ENCODE results near the gene PPP1R13B. TPM values are rescaled to one million over a fixed set of nuclear protein-coding genes. Genes with fewer than 3 reads are reported as not detected.

PPP1R13B gene
- total RNA-seq, 1 donor from 2014 or later: 32.7 TPM

- Histone ChIP-seq H3K9me3 (no peaks in the 10 kb centered on the region), H3K4me3 (no peak overlapping the region), H3K27me3 (no peaks in the 10 kb centered on the region), H3K36me3 (peaks cover 50 to 78% of the 10 kb centered on the region in 2 donors), H3K27ac (no peak overlapping the region), H3K4me1 (peaks cover 12 to 16% of the 10 kb centered on the region in 2 donors)
- TF ChIP-seq, protein P1, sequence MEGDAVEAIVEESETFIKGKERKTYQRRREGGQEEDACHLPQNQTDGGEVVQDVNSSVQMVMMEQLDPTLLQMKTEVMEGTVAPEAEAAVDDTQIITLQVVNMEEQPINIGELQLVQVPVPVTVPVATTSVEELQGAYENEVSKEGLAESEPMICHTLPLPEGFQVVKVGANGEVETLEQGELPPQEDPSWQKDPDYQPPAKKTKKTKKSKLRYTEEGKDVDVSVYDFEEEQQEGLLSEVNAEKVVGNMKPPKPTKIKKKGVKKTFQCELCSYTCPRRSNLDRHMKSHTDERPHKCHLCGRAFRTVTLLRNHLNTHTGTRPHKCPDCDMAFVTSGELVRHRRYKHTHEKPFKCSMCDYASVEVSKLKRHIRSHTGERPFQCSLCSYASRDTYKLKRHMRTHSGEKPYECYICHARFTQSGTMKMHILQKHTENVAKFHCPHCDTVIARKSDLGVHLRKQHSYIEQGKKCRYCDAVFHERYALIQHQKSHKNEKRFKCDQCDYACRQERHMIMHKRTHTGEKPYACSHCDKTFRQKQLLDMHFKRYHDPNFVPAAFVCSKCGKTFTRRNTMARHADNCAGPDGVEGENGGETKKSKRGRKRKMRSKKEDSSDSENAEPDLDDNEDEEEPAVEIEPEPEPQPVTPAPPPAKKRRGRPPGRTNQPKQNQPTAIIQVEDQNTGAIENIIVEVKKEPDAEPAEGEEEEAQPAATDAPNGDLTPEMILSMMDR (IDR thresholded peaks at IDR 0.05): no peak
- no peak for DNase-seq (ENCODE audit: low spot score in 2 of 2)
- intact Hi-C loops (cut with DNase I): no loop called here
These were observed 142.7 kb downstream of the PPP1R13B start for GRCh38 chr14:103704708-103705107.

DNA sequence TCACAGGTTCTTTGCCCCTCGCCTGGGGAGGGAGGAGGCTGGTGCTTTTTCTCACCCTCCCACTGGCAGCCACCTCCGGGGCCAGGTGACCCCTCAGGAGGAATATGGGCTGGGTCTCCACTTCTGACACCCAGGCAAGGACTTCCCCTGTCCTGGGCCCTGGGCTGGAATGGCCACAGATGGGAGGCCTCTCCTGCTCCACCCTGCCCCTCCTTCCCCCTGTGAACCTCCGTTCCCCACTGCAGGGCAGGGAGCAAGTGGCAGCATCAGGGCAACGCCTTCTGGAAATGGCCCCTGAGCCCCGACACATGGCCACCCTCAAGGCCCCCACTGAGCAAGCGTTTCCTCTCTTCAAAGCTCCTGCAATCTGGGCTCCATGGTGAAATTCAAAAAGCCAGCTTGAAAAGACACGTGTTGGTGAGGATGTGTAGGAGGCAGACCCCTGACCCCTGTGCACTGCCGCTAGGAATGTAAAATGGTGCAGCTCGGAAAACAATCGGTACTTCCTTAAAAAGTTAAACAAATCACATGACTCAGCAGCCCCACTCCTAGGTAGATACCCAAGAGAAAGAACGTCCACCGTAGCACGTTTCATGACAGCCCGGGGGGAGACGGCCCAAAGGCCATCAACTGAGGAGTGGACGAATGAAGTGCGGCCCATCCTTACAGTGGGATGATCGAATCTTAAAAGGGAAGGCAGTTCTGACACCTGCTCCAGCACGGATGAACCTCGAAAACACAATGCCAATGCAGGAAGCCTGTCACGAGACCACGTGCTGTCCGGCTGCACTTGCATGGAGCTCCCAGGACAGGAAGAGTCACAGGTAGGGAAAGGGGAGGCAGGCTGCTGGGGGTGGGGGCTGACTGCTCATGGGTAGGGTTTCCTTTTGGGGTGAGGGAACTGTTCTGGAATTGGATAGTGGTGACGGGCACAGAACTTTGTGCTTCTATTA, 143.7 kb downstream of the PPP1R13B start:
- TF ChIP-seq, protein P1 (IDR thresholded peaks at IDR 0.05): no peak
- peaks cover 12 to 17% of the 10 kb centered on the region in 2 donors for H3K4me1 ChIP-seq
- no peaks in the 10 kb centered on the region for H3K9me3 ChIP-seq
- no peak overlapping the region for H3K4me3 ChIP-seq
- intact Hi-C loops (cut with DNase I): no loop called here
- no peak for DNase-seq (ENCODE audit: low spot score in 2 of 2)
- H3K36me3 ChIP-seq: peaks cover 60 to 88% of the 10 kb centered on the region in 2 donors
- no peak overlapping the region for H3K27ac ChIP-seq
- no peaks in the 10 kb centered on the region for H3K27me3 ChIP-seq

DNA sequence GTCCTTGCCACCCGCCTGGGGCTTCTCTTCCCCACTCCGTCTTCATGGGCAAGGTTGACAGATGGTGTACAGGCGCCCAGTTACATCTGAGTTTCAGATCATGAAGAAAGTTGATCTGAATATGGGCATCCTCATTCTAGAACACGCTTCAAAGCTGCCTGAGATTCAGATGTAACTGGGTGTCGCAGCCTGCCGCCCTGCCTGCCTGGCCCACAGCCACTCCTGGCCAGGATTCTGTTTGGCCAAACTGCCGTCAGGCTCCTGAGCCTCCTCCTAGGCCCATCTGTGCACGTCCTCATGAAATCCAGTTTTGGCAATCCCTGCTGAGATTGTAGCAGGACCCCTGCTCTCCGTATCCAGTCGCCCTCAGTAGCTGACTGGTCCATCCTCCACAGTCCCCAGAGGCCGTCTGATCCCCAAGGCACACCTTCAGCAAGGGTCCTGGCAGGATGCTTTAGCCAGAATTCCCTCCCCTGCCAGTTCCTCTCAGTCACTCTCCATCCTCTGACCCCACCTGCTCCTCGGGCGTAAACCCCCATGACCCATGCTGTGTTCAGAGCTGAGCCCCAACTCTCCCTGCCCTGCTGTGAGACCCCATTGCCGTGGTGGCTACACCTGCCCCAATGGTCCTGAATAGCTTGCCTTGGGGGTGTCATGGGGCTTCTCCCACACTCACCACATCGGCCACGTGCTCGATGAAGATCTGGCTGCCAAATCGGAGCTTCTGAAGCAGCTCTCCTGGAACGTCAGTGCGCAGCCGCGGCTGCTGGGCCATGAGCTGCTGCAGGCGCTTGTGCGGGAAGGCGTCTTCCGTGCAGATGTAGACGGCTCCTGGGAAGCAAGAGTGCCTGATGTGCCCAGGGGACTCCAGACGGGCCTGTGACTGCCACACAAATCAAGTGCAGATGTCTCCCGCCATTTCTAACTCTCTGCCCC, 144.6 kb downstream of the PPP1R13B start:
- no peaks in the 10 kb centered on the region for H3K9me3 ChIP-seq
- H3K27me3 ChIP-seq: no peaks in the 10 kb centered on the region
- H3K27ac ChIP-seq: peak overlapping the region in 1 of 2 donors; percentile 18
- TF ChIP-seq, protein P1 (IDR thresholded peaks at IDR 0.05): no peak
- H3K36me3 ChIP-seq: peaks cover 62 to 97% of the 10 kb centered on the region in 2 donors
- DNase-seq (ENCODE audit: low spot score in 2 of 2): no peak
- intact Hi-C loops (cut with DNase I): no loop called here
- H3K4me3 ChIP-seq: no peak overlapping the region
- H3K4me1 ChIP-seq: peaks cover 3 to 17% of the 10 kb centered on the region in 2 donors

DNA sequence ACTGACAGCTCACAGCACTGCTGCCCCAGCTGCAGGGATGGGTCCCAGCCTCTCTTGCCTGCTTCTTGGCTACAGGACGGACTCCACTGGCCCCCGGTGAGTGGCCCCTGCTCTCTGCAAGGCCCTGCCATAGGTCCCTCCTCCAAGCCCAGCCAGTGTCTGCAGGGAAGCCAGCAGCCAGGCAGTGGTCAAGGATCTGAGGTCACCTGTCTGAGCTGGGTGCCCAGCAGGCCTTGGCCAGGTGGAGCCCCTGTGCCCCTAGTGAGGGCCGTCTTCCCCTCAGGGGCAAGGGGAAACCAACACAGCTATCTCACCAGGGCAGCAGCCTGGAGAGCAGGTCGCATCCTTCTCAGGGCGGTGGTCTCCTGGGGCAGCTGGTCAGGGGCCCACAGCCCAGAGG, 145.3 kb downstream of the PPP1R13B start:
- Histone ChIP-seq H3K27me3 (no peaks in the 10 kb centered on the region), H3K4me1 (peaks cover 4 to 23% of the 10 kb centered on the region in 2 donors), H3K27ac (peak overlapping the region in 1 of 2 donors; percentile 18), H3K36me3 (peaks cover 58 to 93% of the 10 kb centered on the region in 2 donors), H3K4me3 (no peak overlapping the region), H3K9me3 (no peaks in the 10 kb centered on the region)
- TF ChIP-seq, protein P1 (IDR thresholded peaks at IDR 0.05): no peak
- intact Hi-C loops (cut with DNase I): no loop called here
- DNase-seq (ENCODE audit: low spot score in 2 of 2): no peak

- H3K36me3 ChIP-seq: peaks cover 49 to 81% of the 10 kb centered on the region in 2 donors
- H3K4me3 ChIP-seq: no peak overlapping the region
- TF ChIP-seq, protein P1 (IDR thresholded peaks at IDR 0.05): no peak
- H3K4me1 ChIP-seq: peaks cover 13 to 35% of the 10 kb centered on the region in 2 donors
- DNase-seq (ENCODE audit: low spot score in 2 of 2): no peak
- no peak overlapping the region for H3K27ac ChIP-seq
- intact Hi-C loops (cut with DNase I): no loop called here
- no peaks in the 10 kb centered on the region for H3K9me3 ChIP-seq
- H3K27me3 ChIP-seq: no peaks in the 10 kb centered on the region
These were observed 146.5 kb downstream of the PPP1R13B start for GRCh38 chr14:103700753-103701490.

Data from ascending aorta (tissue), 2 donors.